Esophagus muscularis mucosa (tissue), 4 donors: ENCODE measurements around the gene GNAT1. TPM values are rescaled to one million over a fixed set of nuclear protein-coding genes. Genes with fewer than 3 reads are reported as not detected.

Experiments
- DNase-seq: peaks from one replicate; pipeline ENCODE4 v3.0.0-alpha.2; 2017; ENCODE audit errors: extremely low spot score
- H3K27ac ChIP-seq, 4 donors: fragments of 200-600 bp; sonication (generic); replicated peaks in 1 of 4; 1 replicate in 3 of 4; 2 replicates in 1 of 4; pipeline ENCODE4 v1.5.1; 2016 to 2019; ENCODE audit warnings: mild to moderate bottlenecking in 1 of 4
- H3K27me3 ChIP-seq, 4 donors: fragments of 200-600 bp; sonication (generic); one replicate each; pipeline versions ENCODE4 v1.5.1 to v1.6.0; 2016 to 2019
- H3K36me3 ChIP-seq, 4 donors: fragments of 200-600 bp; sonication (generic); one replicate each; pipeline ENCODE4 v1.5.1; 2016 to 2019
- H3K4me1 ChIP-seq, 4 donors: fragments of 200-600 bp; sonication (generic); one replicate each; pipeline ENCODE4 v1.5.1; 2016 to 2019
- H3K4me3 ChIP-seq, 4 donors: fragments of 200-600 bp; sonication (generic); 1 replicate in 2 of 4; 2 replicates in 2 of 4; pipeline ENCODE4 v1.5.1; 2016 to 2019; ENCODE audit warnings: mild to moderate bottlenecking in 4 of 4, moderate library complexity in 1 of 4
- H3K9me3 ChIP-seq, 4 donors: fragments of 200-600 bp; sonication (generic); 1 replicate in 3 of 4; 2 replicates in 1 of 4; pipeline ENCODE4 v1.5.1; 2016 to 2019
- EP300 ChIP-seq: sonication (generic); formaldehyde crosslinking; IDR thresholded peaks from one replicate; pipeline ENCODE4 v1.6.1; 2017; ENCODE audit warnings: antibody characterized with exemption
- POLR2A ChIP-seq: fragments of 450-650 bp; IDR thresholded peaks from one replicate; pipeline ENCODE4 v1.6.1; 2017; ENCODE audit warnings: antibody characterized with exemption, moderate library complexity, mild to moderate bottlenecking, low read depth
- POLR2AphosphoS5 ChIP-seq, 2 donors: sonication (generic); formaldehyde crosslinking; IDR thresholded peaks; one replicate each; pipeline ENCODE4 v1.6.1; 2017; ENCODE audit warnings: antibody characterized with exemption in 2 of 2
- WGBS: methylation state at CpG from one replicate; pipeline ENCODE4 v1.1.5; 2018; 5-methylcytosine and 5-hydroxymethylcytosine counted together
- intact Hi-C: fragments of 100-400 bp; cut with DNase I; formaldehyde crosslinking; loops from one replicate; pipeline ENCODE4 v1.15.1; 2023
- total RNA-seq, 4 donors: library from RNA; depleted of rRNA; stranded (reverse); fragments of >200 nt; gene quantifications; one replicate each; pipeline versions ENCODE4 v1.1.0 to v1.2.1, GENCODE V29; 2016
- TF ChIP-seq, protein P1 (sequence below), 3 experiments: fragments of 200-600 bp in 2 of 3; fragments of 450-650 bp in 1 of 3; sonication (generic) in 2 of 3; IDR thresholded peaks; one replicate each; pipeline ENCODE4 v1.5.1; 2017 to 2019; ENCODE audit warnings: antibody characterized with exemption in 3 of 3, mild to moderate bottlenecking in 2 of 3, moderate library complexity in 1 of 3

Gene GNAT1
- total RNA-seq, 4 donors from 2014 or later, result not detected

- intact Hi-C loops, result loop anchor here (5.0 kb wide), 1 partner anchor 52 kb away; no protein-coding TSS in a partner anchor
- Histone ChIP-seq H3K4me1 (peaks cover 15 to 30% (median 29%) of the 10 kb centered on the region in 4 donors), H3K9me3 (no peaks in the 10 kb centered on the region), H3K27me3 (no peaks in the 10 kb centered on the region), H3K27ac (no peak overlapping the region), H3K36me3 (peaks cover 8 to 52% (median 26%) of the 10 kb centered on the region in 4 donors), H3K4me3 (no peak overlapping the region)
- 98% methylated on average over 7 of the region's 7 CpGs for WGBS
- no peak for DNase-seq
- TF ChIP-seq, protein P1, sequence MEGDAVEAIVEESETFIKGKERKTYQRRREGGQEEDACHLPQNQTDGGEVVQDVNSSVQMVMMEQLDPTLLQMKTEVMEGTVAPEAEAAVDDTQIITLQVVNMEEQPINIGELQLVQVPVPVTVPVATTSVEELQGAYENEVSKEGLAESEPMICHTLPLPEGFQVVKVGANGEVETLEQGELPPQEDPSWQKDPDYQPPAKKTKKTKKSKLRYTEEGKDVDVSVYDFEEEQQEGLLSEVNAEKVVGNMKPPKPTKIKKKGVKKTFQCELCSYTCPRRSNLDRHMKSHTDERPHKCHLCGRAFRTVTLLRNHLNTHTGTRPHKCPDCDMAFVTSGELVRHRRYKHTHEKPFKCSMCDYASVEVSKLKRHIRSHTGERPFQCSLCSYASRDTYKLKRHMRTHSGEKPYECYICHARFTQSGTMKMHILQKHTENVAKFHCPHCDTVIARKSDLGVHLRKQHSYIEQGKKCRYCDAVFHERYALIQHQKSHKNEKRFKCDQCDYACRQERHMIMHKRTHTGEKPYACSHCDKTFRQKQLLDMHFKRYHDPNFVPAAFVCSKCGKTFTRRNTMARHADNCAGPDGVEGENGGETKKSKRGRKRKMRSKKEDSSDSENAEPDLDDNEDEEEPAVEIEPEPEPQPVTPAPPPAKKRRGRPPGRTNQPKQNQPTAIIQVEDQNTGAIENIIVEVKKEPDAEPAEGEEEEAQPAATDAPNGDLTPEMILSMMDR (IDR thresholded peaks at IDR 0.05), result no peak
- TF ChIP-seq POLR2AphosphoS5 (IDR thresholded peaks at IDR 0.05) (no peak), POLR2A (no peak), EP300 (no peak)
Measured at GRCh38 chr3:50174517-50174895, 16.9 kb upstream of the GNAT1 start.

DNA sequence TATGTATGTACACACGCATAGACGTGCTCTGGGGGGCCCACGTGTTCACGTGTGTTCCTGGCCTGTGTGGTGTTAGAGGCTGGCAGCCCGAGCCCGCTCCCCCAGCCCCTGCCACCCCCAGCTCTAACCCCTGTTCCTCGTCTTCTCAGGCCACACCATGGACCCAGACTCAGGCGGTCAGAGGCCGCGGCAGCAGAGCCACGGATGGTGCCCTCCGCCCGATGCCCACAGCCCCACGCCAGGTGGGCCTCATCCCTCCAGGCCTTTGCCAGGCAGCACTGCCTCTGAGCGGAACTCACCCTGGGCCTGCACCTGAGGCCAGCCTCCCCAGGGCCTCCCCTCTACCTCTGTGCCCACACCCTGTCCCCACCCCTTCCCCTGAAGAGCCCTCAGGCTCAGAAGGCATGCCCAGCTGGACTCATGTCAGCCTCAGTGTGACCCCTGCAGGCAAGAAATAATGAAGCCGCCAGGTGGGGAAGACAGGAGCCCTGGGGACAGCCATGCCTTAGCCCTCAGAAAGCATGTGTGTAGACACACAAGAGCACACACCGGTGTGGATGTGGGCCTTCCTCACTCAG lies 16.4 kb upstream of the GNAT1 start:
- Histone ChIP-seq H3K9me3 (no peaks in the 10 kb centered on the region), H3K4me1 (peaks cover 10 to 27% (median 24%) of the 10 kb centered on the region in 4 donors), H3K27me3 (no peaks in the 10 kb centered on the region), H3K27ac (no peak overlapping the region), H3K36me3 (peaks cover 8 to 54% (median 26%) of the 10 kb centered on the region in 4 donors), H3K4me3 (no peak overlapping the region)
- no peak for TF ChIP-seq POLR2A
- no peak for TF ChIP-seq EP300
- TF ChIP-seq, protein P1 (IDR thresholded peaks at IDR 0.05), result no peak
- no peak for TF ChIP-seq POLR2AphosphoS5 (IDR thresholded peaks at IDR 0.05)
- WGBS, result 93% methylated on average over 4 of the region's 17 CpGs
- DNase-seq, result no peak
- intact Hi-C loops, result loop anchor here (5.0 kb wide), 1 partner anchor 53 kb away; no protein-coding TSS in a partner anchor

- Histone ChIP-seq H3K4me1 (peaks cover 4 to 10% (median 7%) of the 10 kb centered on the region in 4 donors), H3K36me3 (peaks cover 8 to 66% (median 26%) of the 10 kb centered on the region in 4 donors), H3K27me3 (no peaks in the 10 kb centered on the region), H3K4me3 (no peak overlapping the region), H3K27ac (no peak overlapping the region), H3K9me3 (no peaks in the 10 kb centered on the region)
- DNase-seq, result no peak
- TF ChIP-seq, protein P1 (IDR thresholded peaks at IDR 0.05), result no peak
- no peak for TF ChIP-seq POLR2A
- no peak for TF ChIP-seq POLR2AphosphoS5 (IDR thresholded peaks at IDR 0.05)
- no peak for TF ChIP-seq EP300
- intact Hi-C loops, result no loop called here
- 60% methylated on average over 1 of the region's 2 CpGs for WGBS
Measured at GRCh38 chr3:50177346-50177745, 14.1 kb upstream of the GNAT1 start.

DNA sequence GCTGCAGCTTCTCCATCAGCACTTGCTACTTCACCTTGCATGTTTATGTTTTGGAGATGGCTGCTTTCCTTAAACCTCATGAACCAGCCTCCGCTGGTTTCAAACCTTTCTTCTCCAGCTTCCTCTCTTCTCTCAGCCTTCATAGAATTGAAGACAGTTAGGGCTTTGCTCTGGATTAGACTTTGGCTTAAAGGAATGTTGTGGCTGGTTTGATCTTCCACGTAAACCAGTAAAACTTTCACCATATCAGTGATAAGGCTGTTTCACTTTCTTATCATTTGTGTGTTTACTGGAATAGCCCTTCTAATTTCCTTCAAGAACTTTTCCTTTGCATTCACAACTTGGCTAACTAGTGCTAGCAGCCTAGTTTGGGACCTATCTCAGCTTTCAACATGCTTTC lies 11.7 kb upstream of the GNAT1 start:
- 41% methylated on average over 2 of the region's 2 CpGs for WGBS
- no peak for DNase-seq
- H3K4me1 ChIP-seq, result no peaks in the 10 kb centered on the region
- no peak overlapping the region for H3K4me3 ChIP-seq
- TF ChIP-seq POLR2A (no peak), EP300 (no peak), POLR2AphosphoS5 (IDR thresholded peaks at IDR 0.05) (no peak)
- TF ChIP-seq, protein P1 (IDR thresholded peaks at IDR 0.05), result no peak
- H3K9me3 ChIP-seq, result no peaks in the 10 kb centered on the region
- no peaks in the 10 kb centered on the region for H3K27me3 ChIP-seq
- H3K36me3 ChIP-seq, result peaks cover 8 to 77% (median 27%) of the 10 kb centered on the region in 4 donors
- H3K27ac ChIP-seq, result no peak overlapping the region
- intact Hi-C loops, result no loop called here

DNA sequence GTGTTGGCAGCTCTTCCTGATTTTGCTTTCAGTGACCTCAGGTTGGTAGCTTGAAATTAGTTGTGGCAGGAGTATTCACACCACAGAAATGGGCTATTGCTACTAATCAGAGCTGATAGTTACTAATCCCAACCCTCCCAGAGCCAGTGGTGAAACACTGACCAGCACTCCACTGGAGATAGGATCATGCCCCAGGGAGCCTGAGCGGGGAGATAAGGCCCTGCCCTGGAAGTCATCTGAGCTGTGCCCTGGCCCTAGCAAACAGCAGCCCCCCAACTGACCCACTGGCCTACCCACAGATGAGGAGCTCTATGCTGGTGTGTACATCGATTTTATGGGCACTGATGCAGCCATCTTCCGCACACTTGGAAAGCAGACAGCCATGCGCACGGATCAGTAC lies 9.4 kb upstream of the GNAT1 start:
- Histone ChIP-seq H3K27me3 (no peaks in the 10 kb centered on the region), H3K36me3 (peaks cover 0 to 77% (median 23%) of the 10 kb centered on the region in 4 donors), H3K4me1 (no peaks in the 10 kb centered on the region), H3K4me3 (no peak overlapping the region), H3K9me3 (no peaks in the 10 kb centered on the region), H3K27ac (no peak overlapping the region)
- DNase-seq, result no peak
- TF ChIP-seq EP300, result no peak
- TF ChIP-seq POLR2AphosphoS5 (IDR thresholded peaks at IDR 0.05), result no peak
- TF ChIP-seq, protein P1 (IDR thresholded peaks at IDR 0.05), result no peak
- no peak for TF ChIP-seq POLR2A
- intact Hi-C loops, result no loop called here
- WGBS, result 95% methylated on average over 5 of the region's 5 CpGs
